COLO829 (cell line): Measurements from ENCODE around the gene SPATA18.

Source experiments
- DNase-seq: peaks from one replicate; pipeline ENCODE4 v3.0.0; 2012; ENCODE audit warnings: low spot score

SPATA18 gene

GRCh38 chr4:52051213-52051614, at the start of gene SPATA18:
Gene SPATA18, plus strand, starts transcription at chr4:52051304. Its CDS starts 401 bp downstream, at chr4:52051705.
- no peak for DNase-seq

- DNase-seq = no peak
Measured at GRCh38 chr4:52001616-52002015, 49.5 kb upstream of the SPATA18 start.

- no peak for DNase-seq
Measured at GRCh38 chr4:52004414-52004813, 46.7 kb upstream of the SPATA18 start.

- no peak for DNase-seq
Measured at GRCh38 chr4:52005604-52006273, 45.4 kb upstream of the SPATA18 start.

- no peak for DNase-seq
Measured at GRCh38 chr4:52006887-52007286, 44.2 kb upstream of the SPATA18 start.

GRCh38 chr4:52010986-52011385, 40.1 kb upstream of the SPATA18 start:
- no peak for DNase-seq

- no peak for DNase-seq
Measured at GRCh38 chr4:52012651-52013050, 38.5 kb upstream of the SPATA18 start.

- no peak for DNase-seq
Measured at GRCh38 chr4:52014903-52015302, 36.2 kb upstream of the SPATA18 start.

GRCh38 chr4:52015366-52015765, 35.7 kb upstream of the SPATA18 start:
- no peak for DNase-seq

GRCh38 chr4:52016981-52017380, 34.1 kb upstream of the SPATA18 start:
- DNase-seq = no peak

- DNase-seq = no peak
Measured at GRCh38 chr4:52017814-52018213, 33.3 kb upstream of the SPATA18 start.

- DNase-seq = no peak
Measured at GRCh38 chr4:52019936-52020657, 31.0 kb upstream of the SPATA18 start, which contains the start of gene LRRC66. Gene LRRC66, minus strand, starts transcription at chr4:52020363. Its CDS starts 2,750 bp downstream, at chr4:52017613.

- peak; percentile 65 for DNase-seq
Measured at GRCh38 chr4:52028970-52029369, 22.1 kb upstream of the SPATA18 start.

GRCh38 chr4:52032005-52032404, 19.1 kb upstream of the SPATA18 start:
- no peak for DNase-seq

- DNase-seq = no peak
Measured at GRCh38 chr4:52035190-52035589, 15.9 kb upstream of the SPATA18 start.

GRCh38 chr4:52036886-52037530, 14.1 kb upstream of the SPATA18 start:
- no peak for DNase-seq

GRCh38 chr4:52037689-52038102, 13.4 kb upstream of the SPATA18 start:
- no peak for DNase-seq

GRCh38 chr4:52038103-52038912, 12.8 kb upstream of the SPATA18 start, which contains the start of gene SGCB:
Gene SGCB, minus strand, starts transcription at chr4:52038299. Its CDS starts 40 bp downstream, at chr4:52038259.
- DNase-seq = peak; percentile 47

GRCh38 chr4:52045028-52045427, 6.1 kb upstream of the SPATA18 start:
- DNase-seq = no peak

GRCh38 chr4:52049266-52049665, 1.8 kb upstream of the SPATA18 start:
- no peak for DNase-seq

- DNase-seq = no peak
Measured at GRCh38 chr4:52051615-52052474, 741 bp downstream of the SPATA18 start.
